Skin epidermis (tissue), 12 donors: ENCODE results near the gene ATL3.
"Not testable (repeated sequence)": the region's sequence is repeated elsewhere in the genome, so short reads cannot be mapped to it uniquely, and the experiment has no call there.

ENCODE experiments used
- H3K27ac ChIP-seq, 21 experiments: fragments of 200-600 bp; sonication (generic) in 11 of 21; one replicate each; pipeline ENCODE4 v1.5.0; 2020; ENCODE audit warnings: mild to moderate bottlenecking in 3 of 21, inconsistent platforms in 2 of 21, moderate library complexity in 2 of 21
- H3K4me3 ChIP-seq, 7 experiments: fragments of 200-600 bp; sonication (generic) in 2 of 7; one replicate each; pipeline ENCODE4 v1.5.0; 2020; ENCODE audit warnings: inconsistent platforms in 2 of 7, mild to moderate bottlenecking in 2 of 7, moderate library complexity in 1 of 7

The ATL3 gene, protein sequence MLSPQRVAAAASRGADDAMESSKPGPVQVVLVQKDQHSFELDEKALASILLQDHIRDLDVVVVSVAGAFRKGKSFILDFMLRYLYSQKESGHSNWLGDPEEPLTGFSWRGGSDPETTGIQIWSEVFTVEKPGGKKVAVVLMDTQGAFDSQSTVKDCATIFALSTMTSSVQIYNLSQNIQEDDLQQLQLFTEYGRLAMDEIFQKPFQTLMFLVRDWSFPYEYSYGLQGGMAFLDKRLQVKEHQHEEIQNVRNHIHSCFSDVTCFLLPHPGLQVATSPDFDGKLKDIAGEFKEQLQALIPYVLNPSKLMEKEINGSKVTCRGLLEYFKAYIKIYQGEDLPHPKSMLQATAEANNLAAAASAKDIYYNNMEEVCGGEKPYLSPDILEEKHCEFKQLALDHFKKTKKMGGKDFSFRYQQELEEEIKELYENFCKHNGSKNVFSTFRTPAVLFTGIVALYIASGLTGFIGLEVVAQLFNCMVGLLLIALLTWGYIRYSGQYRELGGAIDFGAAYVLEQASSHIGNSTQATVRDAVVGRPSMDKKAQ

DNA sequence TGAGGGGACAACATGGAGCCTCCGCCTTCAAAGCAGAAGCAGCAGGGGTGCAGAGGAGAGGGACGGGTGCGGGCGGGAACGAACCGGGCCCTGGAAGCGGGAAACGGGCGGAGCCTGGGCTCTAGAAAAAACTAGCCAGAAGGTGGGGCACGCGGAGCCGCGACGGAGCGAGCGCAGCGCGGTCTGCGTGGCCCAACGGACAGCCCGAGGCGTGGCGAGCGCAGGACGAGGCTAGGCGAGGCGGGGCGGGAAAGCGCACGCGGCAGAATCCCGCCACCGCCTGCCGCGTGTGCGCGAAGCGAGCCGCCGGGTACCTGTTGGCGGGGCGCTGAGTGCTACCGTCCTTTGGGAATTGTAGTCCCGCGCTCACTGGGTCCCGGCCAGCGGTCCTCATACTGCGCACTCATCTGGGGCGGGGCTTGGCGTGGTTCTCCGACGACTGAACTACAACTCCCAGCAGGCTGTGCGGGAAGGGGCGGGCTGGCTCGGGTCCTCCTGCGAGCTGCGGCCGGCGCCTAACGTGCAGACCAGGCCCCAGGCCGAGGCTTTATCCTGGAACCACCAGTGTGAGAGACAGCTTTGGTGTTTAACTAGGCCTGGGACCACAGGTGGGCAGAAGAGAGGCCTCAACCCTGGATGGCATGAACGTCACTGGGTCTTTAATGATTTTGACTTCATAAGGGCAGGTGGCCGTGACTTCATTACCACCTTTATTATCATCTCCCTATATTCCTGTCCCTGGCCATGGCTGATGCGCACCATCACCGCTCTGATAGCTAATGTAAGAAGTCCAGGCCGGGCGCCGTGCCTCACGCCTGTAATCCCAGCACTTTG is at the start of gene ATL3:
Gene ATL3 (minus strand): TSS at position 55 of the 834 bp plus-strand sequence. CDS start 41 bp downstream, at position 14.
- H3K4me3 ChIP-seq: peak within 1 kb of the TSS; percentile 68 to 98 (median 81)
- H3K27ac ChIP-seq: peak within 1 kb of the TSS; percentile 94 to 100 (median 98)

DNA sequence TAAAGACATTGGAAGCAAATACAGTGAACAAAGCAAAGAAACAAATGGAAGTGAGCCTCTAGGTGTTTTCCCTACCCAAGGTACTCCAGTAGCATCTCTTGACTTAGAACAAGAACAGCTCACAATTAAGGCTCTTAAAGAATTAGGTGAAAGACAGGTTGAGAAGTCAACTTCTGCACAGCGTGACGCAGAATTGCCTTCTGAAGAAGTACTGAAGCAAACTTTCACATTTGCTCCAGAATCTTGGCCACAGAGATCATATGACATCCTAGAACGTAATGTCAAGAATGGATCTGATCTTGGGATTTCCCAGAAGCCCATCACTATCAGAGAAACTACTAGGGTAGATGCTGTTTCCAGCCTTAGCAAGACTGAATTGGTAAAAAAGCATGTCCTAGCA is 49.4 kb upstream of the ATL3 start:
- Histone ChIP-seq H3K4me3 (no peak overlapping the region), H3K27ac (no peak overlapping the region)

DNA sequence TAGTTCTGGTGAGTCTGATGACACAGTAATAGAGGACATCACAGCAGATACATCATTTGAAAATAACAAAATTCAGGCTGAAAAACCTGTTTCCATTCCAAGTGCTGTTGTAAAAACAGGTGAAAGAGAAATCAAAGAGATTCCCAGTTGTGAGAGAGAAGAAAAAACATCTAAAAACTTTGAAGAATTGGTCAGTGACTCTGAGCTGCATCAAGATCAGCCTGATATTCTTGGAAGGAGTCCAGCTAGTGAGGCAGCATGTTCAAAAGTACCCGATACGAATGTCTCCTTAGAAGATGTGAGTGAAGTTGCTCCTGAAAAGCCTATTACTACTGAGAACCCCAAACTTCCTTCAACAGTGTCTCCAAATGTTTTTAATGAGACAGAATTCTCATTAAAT is 48.8 kb upstream of the ATL3 start:
- Histone ChIP-seq H3K4me3 (no peak overlapping the region), H3K27ac (no peak overlapping the region)

DNA sequence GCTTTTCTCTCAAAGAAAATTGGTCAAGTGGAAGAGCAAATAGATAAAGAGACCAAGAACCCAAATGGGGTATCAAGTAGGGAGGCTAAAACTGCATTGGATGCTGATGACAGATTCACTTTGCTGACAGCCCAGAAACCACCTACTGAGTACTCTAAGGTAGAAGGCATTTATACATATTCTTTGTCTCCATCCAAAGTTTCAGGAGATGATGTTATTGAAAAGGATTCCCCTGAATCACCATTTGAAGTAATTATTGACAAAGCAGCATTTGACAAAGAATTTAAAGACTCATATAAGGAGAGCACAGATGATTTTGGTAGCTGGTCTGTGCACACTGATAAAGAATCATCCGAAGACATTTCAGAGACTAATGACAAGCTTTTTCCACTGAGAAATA is 47.8 kb upstream of the ATL3 start:
- no peak overlapping the region for H3K4me3 ChIP-seq
- no peak overlapping the region for H3K27ac ChIP-seq

DNA sequence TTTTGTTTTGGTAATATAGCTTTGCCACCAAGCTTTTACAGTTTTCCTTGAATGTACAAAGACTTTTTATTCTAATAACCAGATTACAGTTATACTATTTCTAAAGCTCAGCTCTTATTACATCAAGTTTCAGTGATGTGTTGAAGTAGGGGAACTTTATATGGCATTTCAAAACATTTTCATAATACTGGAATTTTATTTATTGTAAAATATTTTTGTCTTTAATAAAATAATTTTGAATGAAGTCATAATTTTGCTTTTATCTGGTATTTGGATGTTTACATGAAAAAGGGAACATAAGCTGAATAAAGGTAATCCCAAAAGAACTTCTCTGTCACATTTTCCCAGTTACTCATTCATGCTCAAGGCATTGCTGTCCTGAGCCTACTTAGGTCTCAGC is 44.9 kb upstream of the ATL3 start:
- no peak overlapping the region for H3K27ac ChIP-seq

DNA sequence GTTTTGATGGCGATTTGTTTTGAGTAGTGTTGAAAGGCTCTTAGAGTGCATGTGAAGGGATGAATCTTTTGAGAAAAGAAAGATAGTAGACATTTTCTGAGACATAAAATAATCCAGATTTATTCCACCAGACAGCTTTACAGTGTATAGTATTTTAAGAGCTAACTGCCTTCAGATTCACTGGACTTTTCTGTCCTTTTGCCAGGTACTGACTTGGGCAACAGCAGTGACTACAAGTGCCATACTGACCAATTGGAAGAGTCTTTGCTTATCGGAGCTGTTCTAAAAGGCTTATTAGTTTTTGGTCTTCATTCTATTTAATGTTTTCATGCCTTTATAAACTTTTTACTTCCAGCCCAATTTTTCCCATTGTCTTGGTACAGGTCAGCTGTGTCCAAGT is 42.6 kb upstream of the ATL3 start:
- H3K27ac ChIP-seq: no peak overlapping the region
- H3K4me3 ChIP-seq: no peak overlapping the region

More for the DNA sequence above, 44.9 kb upstream of the ATL3 start:
- H3K4me3 ChIP-seq: no peak overlapping the region

DNA sequence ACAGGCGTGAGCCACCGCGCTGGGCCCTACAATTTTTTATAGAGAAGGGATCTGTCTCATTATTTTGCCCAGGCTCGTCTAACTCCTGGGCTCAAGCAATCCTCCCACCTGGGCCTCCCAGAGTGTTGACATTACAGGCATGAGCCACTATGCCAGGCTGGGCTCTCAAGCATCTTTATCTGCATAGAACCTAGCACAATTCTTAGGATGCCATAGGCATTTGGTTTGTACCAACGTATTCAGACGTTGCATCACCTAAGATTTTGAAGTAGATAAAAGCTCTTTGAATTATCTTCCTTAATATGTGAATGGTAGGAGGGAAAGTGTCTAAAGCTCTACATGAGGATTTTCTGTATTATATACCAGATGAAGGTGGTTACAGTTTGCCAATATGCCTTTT is 40.7 kb upstream of the ATL3 start:
- H3K27ac ChIP-seq: no peak overlapping the region

DNA sequence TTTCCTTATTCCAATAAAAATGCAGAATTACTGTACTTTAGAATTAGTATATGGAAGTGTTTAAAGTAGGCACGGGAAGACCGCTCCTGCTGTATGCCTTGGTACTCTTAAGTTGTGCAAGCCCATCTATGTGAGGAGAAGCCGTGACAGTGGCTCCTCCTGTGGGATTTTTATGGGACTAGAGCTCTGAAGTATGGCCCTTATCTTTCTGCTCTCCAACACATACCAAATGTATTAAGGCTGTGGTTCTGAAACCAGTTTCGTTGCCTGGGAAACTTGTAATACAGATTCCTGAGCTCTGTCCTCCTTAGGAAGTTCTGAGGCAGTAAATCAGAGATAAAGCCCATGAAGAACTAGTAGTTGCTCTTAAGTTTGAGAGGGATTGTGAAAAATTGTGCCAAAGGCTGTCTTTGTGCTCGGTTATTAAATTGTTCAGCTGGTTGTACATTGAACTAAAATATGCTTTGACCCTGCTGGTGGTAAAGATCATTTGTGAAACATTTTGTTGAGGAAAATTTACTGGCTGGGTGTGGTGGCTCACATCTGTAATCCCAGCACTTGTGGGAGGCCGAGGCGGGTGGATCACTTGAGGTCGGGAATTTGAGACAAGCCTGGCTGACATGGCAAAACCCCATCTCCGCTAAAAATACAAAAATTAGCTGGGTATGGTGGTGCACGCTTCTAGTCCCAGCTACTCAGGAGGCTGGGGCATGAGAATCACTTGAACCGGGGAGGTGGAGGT is 39.5 kb upstream of the ATL3 start:
- H3K27ac ChIP-seq: peak overlapping the region in 2 of 21 experiments; percentile 4 to 50
- H3K4me3 ChIP-seq: no peak overlapping the region

More for the DNA sequence above, 40.7 kb upstream of the ATL3 start:
- H3K4me3 ChIP-seq: no peak overlapping the region

DNA sequence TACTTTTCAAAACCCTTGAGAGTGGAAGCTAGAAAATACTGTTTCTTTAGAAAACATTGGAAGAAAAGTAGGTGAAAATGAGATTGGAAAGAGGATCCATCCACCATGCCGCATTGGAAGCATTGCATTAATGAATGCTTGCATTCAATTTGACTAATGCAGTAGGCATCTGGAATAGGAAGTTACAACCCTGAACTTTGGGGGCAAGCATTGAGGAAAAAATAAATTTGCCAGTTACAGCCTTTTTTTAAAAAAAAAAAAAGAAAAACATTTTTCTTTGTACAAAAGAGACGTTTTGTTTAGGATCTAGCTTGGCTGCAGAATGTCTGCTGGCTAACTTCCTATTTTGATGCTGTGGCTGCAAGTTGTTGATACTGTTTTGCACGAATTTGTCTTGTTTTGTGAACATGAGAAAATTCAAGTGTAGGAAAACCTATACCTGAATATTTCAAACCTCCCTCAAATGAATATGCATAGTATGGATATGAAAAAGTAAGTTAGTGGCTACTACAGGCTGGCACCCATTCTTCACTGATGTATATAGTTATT is 38.2 kb upstream of the ATL3 start:
- no peak overlapping the region for H3K27ac ChIP-seq

DNA sequence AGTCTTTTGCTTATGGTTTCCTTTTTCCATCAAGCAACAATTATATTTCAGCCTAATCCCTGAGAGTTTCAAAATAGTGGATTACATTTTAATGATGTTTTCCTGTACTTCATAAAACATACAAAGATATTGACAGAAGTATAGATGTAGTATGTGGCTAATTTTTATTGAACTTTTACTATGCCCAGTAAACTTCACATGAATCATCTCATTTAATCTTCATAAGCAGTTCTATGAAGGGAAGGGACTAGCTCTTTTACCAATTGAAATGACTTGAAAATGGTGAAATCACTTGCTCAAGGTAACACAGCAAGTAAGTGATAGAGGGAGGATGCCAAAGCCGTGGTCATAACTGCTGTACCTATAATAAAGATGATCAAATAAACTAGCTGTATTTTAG is 37.6 kb upstream of the ATL3 start:
- no peak overlapping the region for H3K4me3 ChIP-seq
- H3K27ac ChIP-seq: no peak overlapping the region

More for the DNA sequence above, 38.2 kb upstream of the ATL3 start:
- H3K4me3 ChIP-seq: no peak overlapping the region

DNA sequence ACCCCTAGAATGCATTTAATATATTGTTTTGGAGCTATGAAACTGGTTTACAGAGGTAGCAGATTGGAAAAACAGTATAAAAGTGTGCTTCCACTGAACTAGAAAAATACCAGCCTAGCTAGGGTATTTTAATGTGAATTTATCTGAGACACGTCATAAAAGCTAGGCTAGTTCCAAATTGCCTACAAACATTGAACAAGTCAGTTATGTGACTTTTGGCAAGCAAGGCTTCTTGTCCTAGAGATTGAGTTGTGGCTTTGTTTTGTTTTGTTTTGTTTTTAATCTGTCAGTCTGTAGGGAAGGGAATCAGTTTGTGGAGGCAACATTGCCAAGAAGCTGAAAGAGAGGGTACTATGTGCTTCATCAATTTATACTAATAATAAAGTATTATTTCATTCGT is 34.4 kb upstream of the ATL3 start:
- Histone ChIP-seq H3K27ac (no peak overlapping the region), H3K4me3 (no peak overlapping the region)

DNA sequence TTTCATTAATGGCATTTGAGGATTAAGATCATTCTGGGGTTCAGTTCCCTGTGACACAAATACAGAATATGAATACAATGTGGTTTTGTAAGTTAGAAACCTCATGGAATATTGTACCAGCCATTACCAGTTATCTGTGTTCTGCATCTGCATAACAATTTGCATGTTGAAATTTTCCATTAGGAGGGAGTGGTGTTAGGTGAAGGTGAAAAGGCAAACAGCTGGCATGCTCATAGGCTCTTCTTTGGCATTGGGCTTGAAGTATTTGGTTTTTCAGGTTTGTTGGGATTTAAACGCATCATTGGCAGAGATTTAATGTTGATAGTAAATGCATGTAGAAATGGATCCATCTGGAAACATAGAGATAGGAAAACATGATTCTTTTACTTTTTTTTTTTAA is 28.7 kb upstream of the ATL3 start:
- Histone ChIP-seq H3K4me3 (no peak overlapping the region), H3K27ac (peak overlapping the region in 15 of 21 experiments; percentile 4 to 78 (median 44))

DNA sequence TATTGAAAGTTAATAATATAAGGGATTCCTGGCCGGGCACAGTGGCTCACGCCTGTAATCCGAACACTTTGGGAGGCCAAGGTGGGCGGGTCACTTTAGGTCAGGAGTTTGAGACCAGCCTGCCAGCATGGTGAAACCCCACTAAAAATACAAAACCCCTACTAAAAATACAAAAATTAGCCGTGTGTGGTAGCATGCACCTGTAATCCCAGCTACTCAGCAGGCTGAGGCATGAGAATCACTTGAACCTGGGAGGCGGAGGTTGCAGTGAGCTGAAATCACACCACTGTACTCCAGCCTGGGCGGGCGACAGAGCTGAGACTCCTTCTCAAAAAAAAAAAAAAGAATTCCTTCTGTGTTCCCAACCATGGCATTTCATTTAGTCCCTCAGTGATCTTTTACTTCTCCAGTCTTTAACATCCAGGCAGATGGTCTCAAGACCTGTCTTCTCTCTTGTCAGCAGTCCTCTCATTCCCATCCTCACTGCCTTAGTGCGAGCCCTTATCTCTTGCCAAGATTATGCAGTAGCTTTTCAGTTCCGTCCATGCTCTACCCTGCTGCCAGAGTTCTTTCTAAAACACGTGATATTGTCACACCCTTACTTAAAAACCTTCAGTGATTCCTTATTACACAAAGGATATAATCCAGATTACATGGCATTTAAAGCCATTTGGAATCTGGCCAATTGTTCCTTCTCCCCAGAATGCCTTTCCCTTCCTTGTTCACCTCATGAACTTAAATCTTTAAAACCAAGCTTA is 28.0 kb upstream of the ATL3 start:
- H3K27ac ChIP-seq: peak overlapping the region in 15 of 21 experiments; percentile 4 to 78 (median 44)
- H3K4me3 ChIP-seq: no peak overlapping the region

DNA sequence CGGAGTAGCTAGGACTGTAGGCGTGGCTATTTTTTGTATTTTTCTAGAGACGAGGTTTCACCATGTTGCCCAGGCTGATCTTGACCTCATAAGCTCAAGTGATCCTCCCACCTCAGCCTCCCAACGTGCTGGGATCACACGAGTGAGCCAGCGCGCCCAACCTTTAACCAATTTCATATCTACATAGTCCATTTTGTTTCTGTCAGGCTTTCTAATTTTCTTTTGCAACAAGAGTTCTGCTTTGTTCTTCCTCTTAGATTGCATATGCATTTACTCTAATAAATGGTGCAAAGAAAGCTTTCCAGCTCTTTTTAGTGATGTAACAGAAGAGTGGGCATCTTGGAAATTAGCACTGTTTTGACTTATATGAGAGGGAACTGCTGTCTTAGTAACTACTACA is 23.4 kb upstream of the ATL3 start:
- H3K27ac ChIP-seq: no peak overlapping the region

DNA sequence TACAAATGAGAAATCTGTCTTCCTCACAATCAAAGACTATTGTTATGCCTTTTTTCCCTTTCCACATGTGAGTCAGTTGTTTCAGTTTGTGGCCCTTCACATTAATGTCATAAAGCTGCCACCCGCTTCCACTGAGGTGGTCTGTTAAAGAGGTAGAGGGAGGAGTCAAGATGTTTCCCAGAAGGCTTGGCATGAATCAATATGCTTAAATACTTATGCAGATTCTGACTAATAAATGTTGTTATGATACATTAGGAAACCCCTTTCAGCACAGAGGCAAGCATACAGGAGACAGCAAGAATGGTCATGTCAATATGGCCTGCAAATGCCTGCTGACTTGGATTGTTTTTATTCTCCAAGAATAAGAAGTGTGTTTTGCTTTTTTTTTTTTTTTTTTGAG is 16.7 kb upstream of the ATL3 start:
- Histone ChIP-seq H3K4me3 (no peak overlapping the region), H3K27ac (peak overlapping the region in 2 of 21 experiments; percentile 7 to 48)

More for the DNA sequence above, 23.4 kb upstream of the ATL3 start:
- no peak overlapping the region for H3K4me3 ChIP-seq

DNA sequence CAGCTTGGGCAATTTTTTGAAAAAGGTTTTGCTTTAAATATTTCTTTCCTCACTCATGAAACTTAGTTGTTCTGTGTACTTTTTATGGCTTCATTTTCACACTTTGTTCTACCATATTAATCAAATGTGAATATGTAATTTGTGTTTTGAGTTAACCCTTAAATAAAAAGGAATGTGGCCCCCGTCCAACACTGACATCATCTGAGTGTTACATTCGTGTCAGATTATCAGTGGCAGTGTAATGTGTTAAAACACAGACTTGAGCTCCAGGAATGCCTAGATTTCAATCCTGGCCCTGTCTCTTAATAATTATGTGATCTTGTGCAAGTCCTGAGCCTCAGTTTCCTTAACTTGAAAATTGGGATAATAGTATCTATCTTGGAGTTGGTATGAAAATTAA is 15.8 kb upstream of the ATL3 start:
- peak overlapping the region in 4 of 21 experiments; percentile 2 to 48 (median 12) for H3K27ac ChIP-seq
- no peak overlapping the region for H3K4me3 ChIP-seq

DNA sequence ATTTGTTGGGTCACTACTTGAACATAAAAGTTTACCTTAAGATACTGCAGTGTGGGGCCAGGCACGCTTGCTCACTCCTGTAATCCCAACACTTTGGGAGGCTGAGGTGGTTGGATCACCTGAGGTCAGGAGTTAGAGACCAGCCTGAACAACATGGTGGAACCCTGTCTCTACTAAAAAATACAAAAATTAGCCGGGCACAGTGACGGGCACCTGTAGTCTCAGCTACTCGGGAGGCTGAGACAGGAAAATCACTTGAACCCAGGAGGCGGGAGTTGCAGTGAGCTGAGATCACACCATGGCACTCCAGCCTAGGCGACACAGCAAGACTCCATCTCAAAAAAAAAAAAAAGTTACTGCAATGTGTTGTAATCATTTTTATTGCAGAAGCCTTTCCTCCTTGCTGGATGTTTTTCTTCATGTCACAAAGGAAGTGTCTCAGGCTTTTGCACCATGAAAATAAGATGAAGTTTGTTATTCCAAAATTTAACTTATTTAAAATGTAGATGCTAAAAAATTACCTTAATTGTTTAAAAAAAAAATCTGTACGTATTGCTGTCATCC is 14.1 kb upstream of the ATL3 start:
- H3K4me3 ChIP-seq: not testable (repeated sequence)
- peak overlapping the region in 1 of 21 experiments; percentile 12 for H3K27ac ChIP-seq
